Activated naive CD8-positive, alpha-beta T cell treated with anti-CD3 and anti-CD28 coated beads, Interleukin-2, amount 50 U/mL, for 24 hours (primary cell): Measurements from ENCODE around the gene CALN1.
"Not testable (repeated sequence)": the region's sequence is repeated elsewhere in the genome, so short reads cannot be mapped to it uniquely, and the experiment has no call there.

Experiments
- ATAC-seq: fragments of 150-1000 bp; cut with Tn5 transposase; one replicate; pipeline ENCODE4 v1.10.0; 2021
- DNase-seq: peaks from one replicate; pipeline ENCODE4 v3.0.0; 2021
- H3K27ac Mint-ChIP-seq: one replicate; pipeline ENCODE4 v1.8.0; 2021; ENCODE audit warnings: mild to moderate bottlenecking, mixed read lengths
- H3K27me3 Mint-ChIP-seq: one replicate; pipeline ENCODE4 v1.8.0; 2021; ENCODE audit warnings: mixed read lengths
- H3K36me3 Mint-ChIP-seq: one replicate; pipeline ENCODE4 v1.8.0; 2021; ENCODE audit warnings: low read depth, mixed read lengths
- H3K4me1 Mint-ChIP-seq: one replicate; pipeline ENCODE4 v1.8.0; 2021; ENCODE audit warnings: mixed read lengths
- H3K4me3 Mint-ChIP-seq: one replicate; pipeline ENCODE4 v1.8.0; 2021; ENCODE audit warnings: mild to moderate bottlenecking, moderate library complexity, mixed read lengths
- H3K9me3 Mint-ChIP-seq: one replicate; pipeline ENCODE4 v1.8.0; 2021; ENCODE audit warnings: mixed read lengths

CALN1 gene

DNA sequence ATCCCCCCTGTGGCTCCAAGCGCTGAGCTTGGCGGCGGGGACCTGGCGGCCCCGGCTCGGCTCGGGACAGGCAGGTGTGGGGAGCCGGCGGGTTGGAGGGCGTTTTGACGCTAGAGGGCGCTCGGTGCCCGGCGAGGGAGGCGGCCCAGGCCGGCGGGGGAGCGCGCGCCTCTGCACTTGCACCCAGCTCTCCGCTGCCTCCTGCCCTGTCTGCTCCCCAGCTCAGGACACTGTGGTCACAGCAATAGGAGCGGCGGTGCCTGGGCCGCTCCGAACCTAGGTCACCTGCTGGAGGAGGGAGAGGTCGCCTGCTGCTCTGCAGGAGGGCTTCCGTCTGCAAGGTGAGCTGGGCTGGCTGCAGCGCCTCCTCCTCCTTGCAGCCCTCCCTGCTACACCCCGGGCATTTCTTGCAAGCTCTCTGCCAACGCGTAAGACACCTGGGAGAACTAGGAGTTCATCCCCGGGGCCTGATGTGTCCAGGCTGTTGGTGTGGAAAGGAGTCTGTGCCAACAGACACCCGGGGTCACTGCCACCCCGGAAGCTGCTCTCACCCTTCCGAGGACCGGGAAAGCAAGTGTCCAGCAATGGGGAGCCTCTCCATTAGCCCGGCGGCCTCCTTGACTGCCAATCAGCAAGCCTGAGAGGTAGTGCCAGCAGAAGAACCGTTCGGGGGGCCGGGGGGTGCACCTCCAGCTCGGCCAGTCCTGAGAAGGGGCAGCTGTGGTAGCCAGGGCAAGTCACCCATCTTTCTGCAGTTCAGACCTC is 659.8 kb downstream of the CALN1 start:
- peaks cover 15% of the 10 kb centered on the region for H3K27me3 Mint-ChIP-seq
- H3K36me3 Mint-ChIP-seq = no peaks in the 10 kb centered on the region
- H3K27ac Mint-ChIP-seq = no peak overlapping the region
- DNase-seq (peak; percentile 63), ATAC-seq (peak; percentile 46)
- H3K4me3 Mint-ChIP-seq = no peak overlapping the region
- H3K4me1 Mint-ChIP-seq = no peaks in the 10 kb centered on the region
- peaks cover 18% of the 10 kb centered on the region for H3K9me3 Mint-ChIP-seq

DNA sequence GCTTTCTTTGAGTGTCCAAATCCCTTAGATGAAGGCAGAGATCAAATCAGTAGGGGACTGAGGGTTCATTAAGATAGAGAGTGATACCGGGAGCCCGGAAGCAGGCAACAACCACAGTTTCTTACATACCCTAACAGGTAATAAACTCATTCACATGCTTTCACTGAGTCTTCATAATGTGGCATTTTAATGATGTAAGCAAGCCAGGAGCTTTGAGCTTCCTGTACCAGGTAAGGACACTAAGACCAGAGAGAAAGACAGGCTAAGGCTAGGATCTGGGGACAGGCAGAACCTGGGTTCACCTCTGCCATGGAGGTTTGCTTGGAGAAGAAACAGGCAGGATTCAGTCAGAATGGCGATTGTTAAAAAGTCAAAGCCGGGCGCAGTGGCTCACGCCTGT is 661.8 kb downstream of the CALN1 start:
- Mint-ChIP-seq H3K36me3 (no peaks in the 10 kb centered on the region), H3K27me3 (peaks cover 15% of the 10 kb centered on the region), H3K9me3 (peaks cover 8% of the 10 kb centered on the region), H3K4me3 (no peak overlapping the region), H3K27ac (no peak overlapping the region), H3K4me1 (no peaks in the 10 kb centered on the region)
- DNase-seq (no peak), ATAC-seq (no peak)

DNA sequence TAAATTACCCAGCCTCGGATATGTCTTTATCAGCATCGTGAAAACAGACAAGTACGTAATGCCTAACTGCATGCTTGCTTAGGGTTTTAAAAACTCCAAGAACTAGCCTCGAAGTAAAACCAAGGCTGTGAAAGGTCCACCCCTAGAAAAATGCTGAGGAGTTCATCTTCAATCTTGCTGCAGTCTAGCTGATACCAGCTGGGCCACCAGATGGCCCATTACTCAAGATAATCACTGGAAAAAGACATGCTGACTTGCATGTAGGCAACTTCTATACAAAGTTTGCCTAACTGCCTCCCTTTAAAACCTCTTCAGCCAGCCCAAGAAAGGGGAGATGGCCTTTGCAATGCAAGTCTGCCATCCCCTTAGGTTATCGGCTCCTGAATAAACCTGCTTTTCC is 666.1 kb downstream of the CALN1 start:
- no peak for DNase-seq
- ATAC-seq = no peak
- Mint-ChIP-seq H3K4me1 (no peaks in the 10 kb centered on the region), H3K9me3 (peaks cover 6% of the 10 kb centered on the region), H3K36me3 (no peaks in the 10 kb centered on the region), H3K27me3 (peaks cover under 1% of the 10 kb centered on the region), H3K27ac (no peak overlapping the region), H3K4me3 (no peak overlapping the region)

DNA sequence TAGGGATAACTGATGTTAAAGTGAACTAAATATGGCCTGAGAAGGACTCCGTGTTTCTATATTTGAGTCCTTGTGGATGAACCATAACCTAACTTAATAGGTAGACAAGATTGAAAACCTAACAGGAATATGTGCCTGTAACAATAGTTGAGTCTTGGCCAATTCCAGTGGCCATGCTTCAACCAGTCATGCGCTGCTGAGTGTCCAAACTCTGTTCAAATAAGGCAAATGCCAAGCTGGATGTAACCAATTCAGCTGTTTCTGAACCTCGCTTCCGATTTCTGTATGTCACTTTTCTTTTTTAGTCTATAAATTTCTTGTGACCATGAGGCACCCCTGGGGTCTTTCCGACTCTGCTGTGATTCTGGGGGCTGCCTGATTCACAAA is 672.0 kb downstream of the CALN1 start:
- H3K27me3 Mint-ChIP-seq = no peaks in the 10 kb centered on the region
- ATAC-seq (no peak), DNase-seq (no peak)
- no peaks in the 10 kb centered on the region for H3K4me1 Mint-ChIP-seq
- no peaks in the 10 kb centered on the region for H3K9me3 Mint-ChIP-seq
- no peak overlapping the region for H3K27ac Mint-ChIP-seq
- H3K4me3 Mint-ChIP-seq = no peak overlapping the region
- H3K36me3 Mint-ChIP-seq = no peaks in the 10 kb centered on the region

DNA sequence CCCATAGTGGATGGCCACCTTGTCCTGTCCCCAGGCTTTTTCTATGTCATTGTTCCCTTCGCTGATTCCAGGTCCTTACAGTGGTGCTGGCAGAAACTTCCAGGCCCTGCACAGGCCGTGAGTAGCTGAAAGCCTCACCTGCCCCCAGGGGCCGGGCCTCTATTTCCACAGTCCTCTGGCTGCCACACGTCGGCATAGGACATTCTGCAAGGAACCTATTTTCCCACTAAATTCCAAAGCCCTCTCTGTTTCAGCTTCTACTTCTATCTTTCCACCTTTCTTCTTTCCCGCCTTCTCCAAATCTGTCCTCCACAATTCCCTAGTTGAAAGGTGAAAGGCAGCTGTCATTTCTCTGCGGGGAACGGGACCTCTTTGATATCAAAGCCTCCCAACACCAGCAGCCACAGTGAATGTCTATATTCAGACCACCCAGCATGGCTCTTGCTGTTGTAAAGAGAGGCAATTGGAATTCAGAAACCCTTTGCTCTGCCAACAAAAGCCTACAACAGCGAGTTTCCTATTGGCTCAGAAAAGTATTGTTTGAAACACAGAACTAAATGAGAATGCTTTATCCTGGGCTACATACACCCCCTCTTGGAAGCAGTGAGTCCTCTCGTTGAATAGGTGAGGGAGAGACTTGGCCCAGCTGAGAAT is 672.5 kb downstream of the CALN1 start:
- Mint-ChIP-seq H3K36me3 (no peaks in the 10 kb centered on the region), H3K27me3 (no peaks in the 10 kb centered on the region), H3K9me3 (no peaks in the 10 kb centered on the region), H3K4me3 (no peak overlapping the region), H3K27ac (no peak overlapping the region), H3K4me1 (no peaks in the 10 kb centered on the region)
- DNase-seq (no peak), ATAC-seq (no peak)

DNA sequence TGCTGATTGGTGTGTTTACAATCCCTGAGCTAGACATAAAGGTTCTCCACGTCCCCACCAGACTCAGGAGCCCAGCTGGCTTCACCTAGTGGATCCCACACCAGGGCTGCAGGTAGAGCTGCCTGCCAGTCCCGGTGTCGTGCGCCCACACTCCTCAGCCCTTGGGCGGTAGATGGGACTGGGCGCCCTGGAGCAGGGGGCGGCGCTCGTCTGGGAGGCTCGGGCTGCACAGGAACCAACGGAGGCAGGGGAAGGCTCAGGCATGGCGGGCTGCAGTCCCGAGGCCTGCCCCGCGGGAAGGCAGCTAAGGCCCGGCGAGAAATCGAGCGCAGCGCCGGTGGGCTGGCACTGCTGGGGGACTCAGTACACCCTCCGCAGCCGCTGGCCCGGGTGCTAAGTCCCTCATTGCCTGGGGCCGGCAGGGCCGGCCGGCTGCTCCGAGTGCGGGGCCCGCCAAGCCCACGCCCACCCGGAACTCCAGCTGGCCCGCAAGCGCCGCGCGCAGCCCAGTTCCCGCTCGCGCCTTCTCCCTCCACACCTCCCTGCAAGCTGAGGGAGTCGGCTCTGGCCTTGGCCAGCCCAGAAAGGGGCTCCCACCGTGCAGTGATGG is 674.1 kb downstream of the CALN1 start:
- H3K27me3 Mint-ChIP-seq, ATAC-seq, H3K36me3 Mint-ChIP-seq, DNase-seq, H3K27ac Mint-ChIP-seq, H3K9me3 Mint-ChIP-seq, H3K4me1 Mint-ChIP-seq, H3K4me3 Mint-ChIP-seq: not testable (repeated sequence)

DNA sequence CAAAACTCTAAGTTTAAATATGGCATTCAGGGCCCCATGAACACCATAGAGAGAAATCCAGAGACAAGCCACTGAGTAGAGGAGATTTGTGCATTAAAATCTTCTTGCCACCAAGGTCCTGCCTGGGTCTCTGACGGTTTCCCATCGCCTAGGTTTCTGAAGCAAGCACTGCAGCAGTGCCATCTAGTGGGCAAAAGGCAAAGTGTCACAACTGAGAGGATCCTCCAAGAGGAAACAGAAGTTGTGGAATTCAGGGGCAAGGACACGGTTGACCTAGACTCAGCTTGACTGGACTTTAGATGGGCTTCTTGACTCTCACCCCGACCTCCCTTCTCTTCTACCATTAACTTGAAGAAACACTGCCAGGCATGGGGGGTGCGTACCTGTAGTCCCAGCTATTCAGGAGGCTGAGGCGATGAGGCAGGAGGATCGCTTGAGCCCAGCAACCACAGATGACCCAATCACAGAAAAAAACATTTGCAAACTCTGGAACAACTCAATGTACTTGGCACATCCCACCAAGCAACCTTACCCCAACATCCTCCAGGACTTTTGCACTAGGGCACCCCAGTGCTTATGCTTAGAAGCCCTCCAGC is 676.1 kb downstream of the CALN1 start:
- Mint-ChIP-seq H3K27ac (no peak overlapping the region), H3K36me3 (no peaks in the 10 kb centered on the region), H3K27me3 (peaks cover 4% of the 10 kb centered on the region), H3K4me3 (no peak overlapping the region), H3K4me1 (no peaks in the 10 kb centered on the region), H3K9me3 (no peaks in the 10 kb centered on the region)
- ATAC-seq (no peak), DNase-seq (peak; percentile 57)

DNA sequence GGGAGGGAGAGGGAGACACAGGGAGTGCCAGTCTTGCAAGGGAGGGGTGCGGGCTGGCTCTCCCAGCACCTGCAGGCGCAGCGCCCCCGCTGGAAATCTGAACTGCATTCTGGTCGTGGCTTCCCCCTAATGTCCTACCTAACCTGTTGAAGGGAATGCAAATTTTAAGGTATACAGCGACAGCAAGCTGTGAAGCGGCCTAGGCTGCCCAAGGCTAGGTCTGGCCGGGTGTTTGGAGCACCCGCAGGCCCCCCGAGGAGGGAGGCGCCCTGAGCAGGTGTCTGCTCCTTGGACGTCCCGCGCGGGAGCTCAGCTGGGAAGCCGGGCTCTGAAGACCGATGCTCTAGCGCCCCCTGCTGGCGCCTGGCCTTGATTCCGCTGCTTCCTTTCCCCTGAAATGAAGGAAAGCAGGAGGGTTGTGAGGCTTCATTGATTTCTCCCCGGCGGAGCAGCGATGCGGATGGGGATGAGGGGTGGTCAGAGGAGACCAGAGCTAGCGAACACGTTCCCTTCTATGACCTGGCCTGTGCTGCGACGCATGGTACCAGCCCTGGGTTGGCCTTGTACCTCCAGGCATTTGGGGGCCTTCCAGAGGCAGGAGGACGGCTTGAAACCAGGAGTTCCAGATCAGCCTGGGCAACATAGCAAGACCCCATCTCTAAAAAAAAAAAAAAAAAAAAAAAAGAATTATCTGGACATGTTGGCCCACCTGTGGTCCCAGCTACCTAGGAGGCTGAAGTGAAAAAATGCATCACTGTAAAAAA is 678.8 kb downstream of the CALN1 start:
- Mint-ChIP-seq H3K4me3 (no peak overlapping the region), H3K9me3 (no peaks in the 10 kb centered on the region), H3K36me3 (no peaks in the 10 kb centered on the region), H3K27ac (no peak overlapping the region), H3K27me3 (peaks cover 4% of the 10 kb centered on the region), H3K4me1 (no peaks in the 10 kb centered on the region)
- ATAC-seq (peak; percentile 40), DNase-seq (peak; percentile 78)

DNA sequence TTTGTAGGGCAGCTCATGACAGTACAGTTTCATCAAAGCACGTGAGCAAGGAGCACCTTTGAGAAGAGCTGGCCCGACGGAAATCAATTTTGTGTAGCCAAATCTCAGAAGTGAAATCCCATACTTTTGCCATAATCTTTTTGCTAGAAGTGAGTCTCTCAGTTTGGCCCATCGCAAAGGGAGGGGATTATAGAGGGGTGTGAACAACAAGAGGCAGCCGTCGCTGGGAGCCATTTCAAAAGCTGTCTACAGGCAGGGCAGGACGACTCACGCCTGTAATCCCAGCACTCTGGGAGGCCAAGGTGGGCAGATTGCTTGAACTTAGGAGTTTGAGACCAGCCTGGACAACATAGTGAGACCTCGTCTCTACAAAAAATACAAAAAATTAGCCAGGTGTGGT is 680.4 kb downstream of the CALN1 start:
- H3K4me1 Mint-ChIP-seq = no peaks in the 10 kb centered on the region
- peaks cover 6% of the 10 kb centered on the region for H3K27me3 Mint-ChIP-seq
- no peak overlapping the region for H3K27ac Mint-ChIP-seq
- no peak for ATAC-seq
- no peak for DNase-seq
- H3K36me3 Mint-ChIP-seq = no peaks in the 10 kb centered on the region
- no peak overlapping the region for H3K4me3 Mint-ChIP-seq
- no peaks in the 10 kb centered on the region for H3K9me3 Mint-ChIP-seq
